ENCODE data around the gene SYTL3. TPM values are rescaled to one million over a fixed set of nuclear protein-coding genes. Genes with fewer than 3 reads are reported as not detected.

SYTL3 gene
- total RNA-seq, 1 experiment from 2014 or later: 0.09 TPM

- H3K4me1 Mint-ChIP-seq: peaks cover 0 to 7% of the 10 kb centered on the region in 2 experiments; a peak in 3 of 4 replicates
- Histone ChIP-seq H2BK12ac (ENCODE audit: insufficient read length, low read depth, low read length) (no peak overlapping the region), H4K20me1 (ENCODE audit: control insufficient read depth, insufficient read depth, insufficient read length) (no peaks in the 10 kb centered on the region), H3K23ac (ENCODE audit: insufficient read length, low read depth, low read length) (no peak overlapping the region), H3K27ac (ENCODE audit: insufficient read length, low read depth, low read length) (no peak overlapping the region), H4K5ac (ENCODE audit: insufficient read length, low read depth, low read length) (no peak overlapping the region), H3K27me3 (ENCODE audit: insufficient read depth, low read length) (no peaks in the 10 kb centered on the region), H2BK15ac (ENCODE audit: low read depth, low read length) (no peak overlapping the region), H3K14ac (ENCODE audit: insufficient read depth, low read length) (no peak overlapping the region), H2BK20ac (ENCODE audit: low read depth, low read length, poor library complexity, severe bottlenecking) (no peak overlapping the region), H2BK120ac (ENCODE audit: low read depth, low read length, poor library complexity, severe bottlenecking) (no peak overlapping the region), H3K4me2 (ENCODE audit: insufficient read depth, insufficient read length, low read length) (no peak overlapping the region), H3K23me2 (ENCODE audit: insufficient read length, low read depth, low read length, poor library complexity, severe bottlenecking) (no peaks in the 10 kb centered on the region), H3K9me3 (ENCODE audit: control insufficient read depth, low read depth, low read length) (no peaks in the 10 kb centered on the region), H3K79me2 (ENCODE audit: insufficient read depth, low read length) (no peaks in the 10 kb centered on the region), H3T11ph (ENCODE audit: low read length) (no peak overlapping the region), H3K18ac (ENCODE audit: insufficient read length, low read depth, low read length) (no peak overlapping the region), H2BK5ac (ENCODE audit: insufficient read length, low read length) (no peak overlapping the region), H3K56ac (ENCODE audit: insufficient read length, low read depth, low read length) (no peak overlapping the region), H3K4ac (ENCODE audit: low read depth, low read length) (no peak overlapping the region), H3K79me1 (ENCODE audit: insufficient read depth, low read depth, low read length, poor library complexity, severe bottlenecking) (no peaks in the 10 kb centered on the region), H4K8ac (replicated peaks; ENCODE audit: insufficient read length, low read depth, low read length) (no peak overlapping the region), H2AFZ (ENCODE audit: low read length) (no peak overlapping the region), H3K9ac (ENCODE audit: extremely low read depth, insufficient read length, low read length) (no peak overlapping the region), H2AK5ac (ENCODE audit: insufficient read length, low read length) (no peak overlapping the region), H4K91ac (ENCODE audit: insufficient read length, low read depth, low read length) (no peak overlapping the region), H3K4me1 (ENCODE audit: insufficient read depth, low read length) (no peaks in the 10 kb centered on the region)
- peak overlapping the region; percentile 44 to 70 (median 59); a peak in 3 of 7 replicates for H3K27ac Mint-ChIP-seq
- TF ChIP-seq CTCF (conservative IDR thresholded peaks at IDR 0.05): no peak
- DNase-seq: no peak
- peaks cover 64 to 88% (median 79%) of the 10 kb centered on the region in 3 experiments for H3K36me3 Mint-ChIP-seq (ENCODE audit: insufficient read depth in 1 of 3, low read depth in 3 of 3)
- H3K4me3 Mint-ChIP-seq: no peak overlapping the region
- no CpG with 5 or more reads among the region's 6 CpGs for WGBS (ENCODE audit: extremely low coverage, insufficient read length, low lambda C conversion rate)
- no peaks in the 10 kb centered on the region; the same call in none of the 2 replicates for H3K27me3 Mint-ChIP-seq (ENCODE audit: low read depth)
- no peaks in the 10 kb centered on the region for H3K9me3 Mint-ChIP-seq
These were observed 117.9 kb downstream of the SYTL3 start for GRCh38 chr6:158767709-158768108.

Measured in H9 (cell line).